ENCODE data around the gene AKR1B1. TPM values are rescaled to one million over a fixed set of nuclear protein-coding genes. Genes with fewer than 3 reads are reported as not detected.

The AKR1B1 gene
- total and polyA plus RNA-seq, 2 of the 13 experiments (the other 11 are each of a cell fraction or from before 2014, with no cell fraction given) = 89.9 to 133 TPM

GRCh38 chr7:134453518-134453917 is 5.4 kb downstream of the AKR1B1 start:
- intact Hi-C loops (cut with micrococcal nuclease; ENCODE audit: unreplicated experiment) = no loop called here
- H3K4me3 ChIP-seq (replicated peaks in 1 of 3; ENCODE audit: insufficient read depth in 1 of 3, low read depth in 2 of 3, low read length in 3 of 3) = no peak overlapping the region
- no peak overlapping the region for H3K4me2 ChIP-seq (ENCODE audit: low read depth, low read length)
- WGBS (ENCODE audit: low lambda C conversion rate) = 96% methylated on average over 5 of the region's 5 CpGs
- no peak for ATAC-seq
- FAIRE-seq = no peak
- H3K9ac ChIP-seq (ENCODE audit: insufficient read depth, low read depth, low read length) = no peak overlapping the region
- POLR2A ChIA-PET = no interaction called here
- H3K27ac ChIP-seq (ENCODE audit: extremely low read length, insufficient read depth, low read length) = no peak overlapping the region
- BruUV-seq (replicated peaks) = no TSS peak
- H3K9me3 ChIP-seq (ENCODE audit: low read length) = no peaks in the 10 kb centered on the region
- H3K27me3 ChIP-seq (ENCODE audit: control insufficient read depth in 1 of 2, insufficient read depth in 2 of 2, low read length in 2 of 2) = no peaks in the 10 kb centered on the region
- H3K36me3 ChIP-seq (replicated peaks in 1 of 2; ENCODE audit: control insufficient read depth in 1 of 2, insufficient read depth in 2 of 2, low read length in 2 of 2) = peaks cover 16 to 33% of the 10 kb centered on the region in 2 experiments
- DNase-seq (ENCODE audit: low spot score) = no peak
- peaks cover 19% of the 10 kb centered on the region for H3K79me2 ChIP-seq (ENCODE audit: insufficient read depth, low read length)
- TF ChIP-seq CC2D1A (CRISPR knock-in tag; IDR thresholded peaks at IDR 0.05) (no peak), ZNF367 (CRISPR knock-in tag; IDR thresholded peaks at IDR 0.05; ENCODE audit: borderline replicate concordance) (no peak), ZNF18 (CRISPR knock-in tag; IDR thresholded peaks at IDR 0.05; ENCODE audit: insufficient replicate concordance) (no peak), ZNF740 (CRISPR knock-in tag; IDR thresholded peaks at IDR 0.05) (no peak), SMAD3 (CRISPR knock-in tag; IDR thresholded peaks at IDR 0.05) (no peak), ZSCAN9 (CRISPR knock-in tag; IDR thresholded peaks at IDR 0.05; ENCODE audit: borderline replicate concordance) (no peak), ZNF674 (CRISPR knock-in tag; IDR thresholded peaks at IDR 0.05; ENCODE audit: low read depth) (no peak), GATAD2A (CRISPR knock-in tag; IDR thresholded peaks at IDR 0.05) (no peak), SRSF9 (IDR thresholded peaks at IDR 0.05; ENCODE audit: borderline replicate concordance, insufficient read depth, low read depth, low read length, poor library complexity, severe bottlenecking) (no peak), SKIL (CRISPR knock-in tag; IDR thresholded peaks at IDR 0.05; ENCODE audit: borderline replicate concordance) (no peak), FOXO1 (CRISPR knock-in tag; IDR thresholded peaks at IDR 0.05) (no peak), ZNF775 (CRISPR knock-in tag; IDR thresholded peaks at IDR 0.05; ENCODE audit: borderline replicate concordance) (no peak), SOX13 (IDR thresholded peaks at IDR 0.05) (no peak), SOX13 (CRISPR knock-in tag; conservative IDR thresholded peaks at IDR 0.05 in 1 of 2, IDR thresholded peaks at IDR 0.05 in 1 of 2) (no peak), FIP1L1 (IDR thresholded peaks at IDR 0.05; ENCODE audit: borderline replicate concordance, insufficient read depth, low read depth, low read length) (no peak), IRF1 (CRISPR knock-in tag; IDR thresholded peaks at IDR 0.05; ENCODE audit: low read depth) (no peak), AGO2 (optimal IDR thresholded peaks at IDR 0.05; ENCODE audit: low read depth, low read length) (no peak), ZNF121 (CRISPR knock-in tag; IDR thresholded peaks at IDR 0.05) (no peak), RNF219 (CRISPR knock-in tag; IDR thresholded peaks at IDR 0.05) (no peak)
- no peak overlapping the region for H2AFZ ChIP-seq (ENCODE audit: low read length)
- in situ Hi-C loops (cut with HindIII; ENCODE audit: extremely low pct_ligation_motif_present, low pct_unique_long_range_greater_than_20kb) = no loop called here
- no peaks in the 10 kb centered on the region for H4K20me1 ChIP-seq (ENCODE audit: insufficient read depth, low read length)
- CTCF ChIA-PET (ENCODE audit: low intra/inter-chr PET ratio, low total read pairs) = no interaction called here
- H3K4me1 ChIP-seq (ENCODE audit: insufficient read depth, low read length) = peaks cover 26% of the 10 kb centered on the region

Measured in HepG2 (cell line).